Mucosa of descending colon (tissue), 3 donors: ENCODE results near the gene L1CAM. TPM values are rescaled to one million over a fixed set of nuclear protein-coding genes. Genes with fewer than 3 reads are reported as not detected.

Experiments
- ATAC-seq: fragments of 200-7000 bp; cut with Tn5 transposase; one replicate; pipeline ENCODE4 v1.9.1; 2020; ENCODE audit warnings: mild to moderate bottlenecking, moderate library complexity
- DNase-seq, 3 donors: peaks; one replicate each; pipeline ENCODE4 v3.0.0-alpha.2; 2020
- H3K36me3 ChIP-seq: fragments of 200-600 bp; one replicate; pipeline ENCODE4 v1.8.0; 2021; ENCODE audit warnings: low read depth, mild to moderate bottlenecking
- H3K4me1 ChIP-seq: fragments of 200-600 bp; one replicate; pipeline ENCODE4 v1.8.0; 2021; ENCODE audit warnings: low read depth, mild to moderate bottlenecking
- H3K4me3 ChIP-seq: fragments of 200-600 bp; one replicate; pipeline ENCODE4 v1.8.0; 2021; ENCODE audit warnings: mild to moderate bottlenecking
- H3K9me3 ChIP-seq: fragments of 200-600 bp; one replicate; pipeline ENCODE4 v1.8.0; 2021; ENCODE audit warnings: mild to moderate bottlenecking
- CTCF ChIP-seq: fragments of 200-600 bp; IDR thresholded peaks from one replicate; pipeline ENCODE4 v1.8.0; 2022; ENCODE audit warnings: antibody characterized with exemption, mild to moderate bottlenecking
- intact Hi-C, 2 donors: fragments of 100-400 bp; cut with DNase I in 1 of 2; cut with micrococcal nuclease in 1 of 2; formaldehyde crosslinking; loops; one replicate each; pipeline versions ENCODE4 v1.11.0 to v1.11.1; 2022; cut with DNase I, micrococcal nuclease
- total RNA-seq, 3 donors: library from RNA; stranded (reverse); fragmentation: NEBNext Ultra II Directional in 2 of 3; extraction: Animal tissue kit (Norgen Biotek cat#: 25700) in 2 of 3; gene quantifications; one replicate each; pipeline versions ENCODE4 v1.2.1 to v1.2.4, GENCODE V29; 2021 to 2023
- donor health status: DM: no; HTN: no; CAD: no; lungs with moderate emphysema.
- donor health status: DM: no; HTN: no; CAD: no.
- donor health status: DM: no; HTN: yes; CAD: no.

Gene L1CAM
- total RNA-seq, 3 donors from 2014 or later: 3.0 to 66.9 (median 7.0) TPM

GRCh38 chrX:153909024-153909979, 23.3 kb upstream of the L1CAM start:
- TF ChIP-seq CTCF: no peak
- no peak overlapping the region for H3K4me3 ChIP-seq
- no peaks in the 10 kb centered on the region for H3K9me3 ChIP-seq
- ATAC-seq (no peak), DNase-seq (peak in 1 of 3 donors; percentile 49)
- H3K36me3 ChIP-seq: no peaks in the 10 kb centered on the region
- no peaks in the 10 kb centered on the region for H3K4me1 ChIP-seq
- intact Hi-C loops: no loop called here

- intact Hi-C loops: no loop called here
- Histone ChIP-seq H3K4me1 (no peaks in the 10 kb centered on the region), H3K36me3 (no peaks in the 10 kb centered on the region), H3K9me3 (no peaks in the 10 kb centered on the region), H3K4me3 (no peak overlapping the region)
- DNase-seq (peak in 1 of 3 donors; percentile 47), ATAC-seq (no peak)
- TF ChIP-seq CTCF: no peak
These were observed 22.4 kb upstream of the L1CAM start for GRCh38 chrX:153908219-153908860.

GRCh38 chrX:153907456-153907855, 21.5 kb upstream of the L1CAM start:
- H3K4me1 ChIP-seq: no peaks in the 10 kb centered on the region

GRCh38 chrX:153906126-153906917, 20.3 kb upstream of the L1CAM start:
- H3K4me1 ChIP-seq: no peaks in the 10 kb centered on the region
- no peak overlapping the region for H3K4me3 ChIP-seq
- H3K9me3 ChIP-seq: no peaks in the 10 kb centered on the region
- peak; percentile 6 for ATAC-seq
- DNase-seq: no peak
- no peak for TF ChIP-seq CTCF
- H3K36me3 ChIP-seq: no peaks in the 10 kb centered on the region
- intact Hi-C loops: no loop called here

More at GRCh38 chrX:153907456-153907855, 21.5 kb upstream of the L1CAM start:
- ATAC-seq (no peak), DNase-seq (no peak)
- no peak overlapping the region for H3K4me3 ChIP-seq
- TF ChIP-seq CTCF: no peak
- no peaks in the 10 kb centered on the region for H3K36me3 ChIP-seq
- intact Hi-C loops: no loop called here
- no peaks in the 10 kb centered on the region for H3K9me3 ChIP-seq

GRCh38 chrX:153905481-153906095, 19.6 kb upstream of the L1CAM start:
- TF ChIP-seq CTCF: no peak
- no peaks in the 10 kb centered on the region for H3K36me3 ChIP-seq
- DNase-seq (no peak), ATAC-seq (no peak)
- no peaks in the 10 kb centered on the region for H3K4me1 ChIP-seq
- H3K9me3 ChIP-seq: no peaks in the 10 kb centered on the region
- H3K4me3 ChIP-seq: no peak overlapping the region
- intact Hi-C loops: no loop called here
